HepG2 (cell line): ENCODE results near the gene FBN2. TPM values are rescaled to one million over a fixed set of nuclear protein-coding genes. Genes with fewer than 3 reads are reported as not detected.

Experiments used
- ATAC-seq: fragments of 200-7000 bp; cut with Tn5 transposase; 3 replicates; pipeline ENCODE4 v1.9.1; 2020; ENCODE audit warnings: mild to moderate bottlenecking, moderate library complexity
- BruUV-seq: library from RNA; stranded (reverse); fragments of 400-500 nt; replicated peaks from 2 replicates; lab custom pipeline; 2021; lab: Mats Ljungman, UMichigan
- CTCF ChIA-PET: fragments of 300-600 bp; formaldehyde crosslinking; extraction: SDS; loops from one replicate; lab custom pipeline; 2021; ENCODE audit warnings: low total read pairs, inconsistent platforms, low intra/inter-chr PET ratio; lab: Yijun Ruan, JAX
- POLR2A ChIA-PET: fragments of 350-600 bp; sonication (Branson Sonifier 250); formaldehyde crosslinking; loops from one replicate; lab custom pipeline; 2020; ENCODE audit warnings: antibody characterized with exemption, inconsistent platforms; lab: Yijun Ruan, JAX
- DNase-seq: peaks from one replicate; pipeline ENCODE4 v3.0.0-alpha.2; 2015; ENCODE audit warnings: low spot score
- FAIRE-seq: peaks from 3 replicates; lab custom pipeline; 2011; peaks lifted over from hg19 to GRCh38; lab: Jason Lieb, UNC
- H2AFZ ChIP-seq: one replicate; pipeline ENCODE4 v1.6.1; 2011; ENCODE audit warnings: low read length, inconsistent platforms
- H3K27ac ChIP-seq: fragments of 300-600 bp; 3 replicates; pipeline ENCODE4 v1.8.0; 2011; ENCODE audit warnings: mixed run types, mild to moderate bottlenecking, mixed read lengths, low read length, inconsistent platforms; ENCODE audit not compliant: insufficient read depth; ENCODE audit errors: extremely low read length
- H3K27me3 ChIP-seq, 2 experiments: fragments of 200-600 bp in 1 of 2; 2 replicates in 1 of 2; 3 replicates in 1 of 2; pipeline versions ENCODE4 v1.6.0 to v1.8.0; 2011; ENCODE audit warnings: low read length in 2 of 2, mild to moderate bottlenecking in 2 of 2, moderate library complexity in 2 of 2, inconsistent platforms in 1 of 2; ENCODE audit not compliant: insufficient read depth in 2 of 2, control insufficient read depth in 1 of 2
- H3K36me3 ChIP-seq, 2 experiments: fragments of 200-600 bp in 1 of 2; replicated peaks in 1 of 2; 2 replicates in 1 of 2; 3 replicates in 1 of 2; pipeline versions ENCODE4 v1.5.1 to v1.8.0; 2011; ENCODE audit warnings: low read length in 2 of 2, inconsistent platforms in 1 of 2; ENCODE audit not compliant: insufficient read depth in 2 of 2, control insufficient read depth in 1 of 2
- H3K4me1 ChIP-seq: 2 replicates; pipeline ENCODE4 v1.5.1; 2012; ENCODE audit warnings: low read length, inconsistent platforms; ENCODE audit not compliant: insufficient read depth
- H3K4me2 ChIP-seq: 2 replicates; pipeline ENCODE4 v1.6.0; 2011; ENCODE audit warnings: low read depth, low read length, inconsistent platforms
- H3K4me3 ChIP-seq, 3 experiments: fragments of 200-600 bp in 1 of 3; sonication (generic), shearing (Covaris generic) in 1 of 3; replicated peaks in 1 of 3; 2 replicates each; pipeline ENCODE4 v1.5.1; 2011 to 2016; ENCODE audit warnings: low read length in 3 of 3, inconsistent platforms in 2 of 3, low read depth in 2 of 3, mild to moderate bottlenecking in 2 of 3, control low read depth in 1 of 3, mixed read lengths in 1 of 3; ENCODE audit not compliant: insufficient read depth in 1 of 3
- H3K79me2 ChIP-seq: one replicate; pipeline ENCODE4 v1.6.1; 2011; ENCODE audit warnings: low read length, inconsistent platforms; ENCODE audit not compliant: insufficient read depth
- H3K9ac ChIP-seq: 2 replicates; pipeline ENCODE4 v1.6.0; 2011; ENCODE audit warnings: mild to moderate bottlenecking, low read depth, low read length, inconsistent platforms; ENCODE audit not compliant: insufficient read depth
- H3K9me3 ChIP-seq: 2 replicates; pipeline ENCODE4 v1.5.1; 2012; ENCODE audit warnings: mild to moderate bottlenecking, low read length
- H4K20me1 ChIP-seq: 2 replicates; pipeline ENCODE4 v1.6.0; 2011; ENCODE audit warnings: inconsistent platforms, mild to moderate bottlenecking, low read length, moderate library complexity; ENCODE audit not compliant: insufficient read depth
- MTF2 ChIP-seq: sonication (generic); formaldehyde crosslinking; IDR thresholded peaks from 2 replicates; pipeline ENCODE4 v1.5.0; 2020; ENCODE audit warnings: missing genetic modification reagents, borderline replicate concordance
- MXD4 ChIP-seq: IDR thresholded peaks from 2 replicates; pipeline ENCODE4 v1.6.1; 2016; ENCODE audit warnings: mild to moderate bottlenecking, missing biosample characterization, missing genetic modification reagents
- MYC ChIP-seq: sonication (generic); formaldehyde crosslinking; IDR thresholded peaks from 2 replicates; pipeline ENCODE4 v1.9.0; 2021; ENCODE audit warnings: missing genetic modification reagents, borderline replicate concordance
- PTBP1 ChIP-seq: fragments of 200-400 bp; formaldehyde crosslinking; IDR thresholded peaks from 2 replicates; pipeline ENCODE4 v1.6.1; 2018; ENCODE audit warnings: low read length, low read depth; ENCODE audit not compliant: poor library complexity, severe bottlenecking
- SETDB1 ChIP-seq: sonication (generic); formaldehyde crosslinking; IDR thresholded peaks from 2 replicates; pipeline ENCODE4 v1.5.1; 2020; ENCODE audit warnings: missing genetic modification reagents, mild to moderate bottlenecking, borderline replicate concordance
- SSRP1 ChIP-seq: IDR thresholded peaks from 2 replicates; pipeline ENCODE4 v1.6.1; 2016; ENCODE audit warnings: control low read depth
- ZNF33B ChIP-seq: sonication (generic); formaldehyde crosslinking; IDR thresholded peaks from 2 replicates; pipeline ENCODE4 v1.5.1; 2020; ENCODE audit warnings: mild to moderate bottlenecking, missing genetic modification reagents
- ZNF546 ChIP-seq: sonication (generic); formaldehyde crosslinking; conservative IDR thresholded peaks from 2 replicates; pipeline ENCODE4 v1.8.1; 2023; ENCODE audit warnings: mild to moderate bottlenecking, missing genetic modification reagents
- ZNF570 ChIP-seq: sonication (generic); formaldehyde crosslinking; IDR thresholded peaks from 2 replicates; pipeline ENCODE4 v1.4.0; 2020; ENCODE audit warnings: mild to moderate bottlenecking, missing genetic modification reagents, borderline replicate concordance
- WGBS: methylation state at CpG from one replicate; pipeline ENCODE4 v1.1.6; 2017; ENCODE audit warnings: low lambda C conversion rate; 5-methylcytosine and 5-hydroxymethylcytosine counted together
- in situ Hi-C: cut with HindIII; loops from 2 replicates; pipeline ENCODE4 v1.10.0; 2017; ENCODE audit warnings: low pct_unique_long_range_greater_than_20kb; ENCODE audit not compliant: extremely low pct_ligation_motif_present
- intact Hi-C: fragments of 100-400 bp; cut with micrococcal nuclease; formaldehyde crosslinking; loops from one replicate; pipeline ENCODE4 v1.10.0; 2022; ENCODE audit not compliant: unreplicated experiment
- polyA plus RNA-seq, 8 experiments: library from polyadenylated mRNA; depleted of rRNA in 3 of 8; stranded (reverse) in 7 of 8; unstranded in 1 of 8; fragments of >200 nt; fragmentation: Illumina TruSeq in 4 of 8; extraction: Trizol in 4 of 8; gene quantifications; 2 replicates each; pipeline versions ENCODE4 v1.2.1 to v1.2.3, GENCODE V29; 2011 to 2016; ENCODE audit warnings: low read depth in 4 of 8, missing spikeins in 1 of 8, mixed read lengths in 1 of 8; ENCODE audit not compliant: insufficient read depth in 1 of 8
- total RNA-seq, 5 experiments: library from RNA; depleted of rRNA; stranded (reverse); fragments of >200 nt; fragmentation: Illumina TruSeq; extraction: Trizol; gene quantifications; 2 replicates each; pipeline ENCODE4 v1.2.3, GENCODE V29; 2016; ENCODE audit warnings: low read depth in 1 of 5
- TF ChIP-seq, protein P1 (sequence below): sonication (generic); formaldehyde crosslinking; IDR thresholded peaks from 2 replicates; pipeline ENCODE4 v1.8.1; 2023; ENCODE audit warnings: missing genetic modification reagents, inconsistent platforms, borderline replicate concordance
- TF ChIP-seq, protein P2 (sequence below): sonication (generic); formaldehyde crosslinking; IDR thresholded peaks from 2 replicates; pipeline ENCODE4 v1.8.0; 2022; ENCODE audit warnings: missing genetic modification reagents, mild to moderate bottlenecking, borderline replicate concordance

FBN2 gene
- total and polyA plus RNA-seq, 2 of the 13 experiments (the other 11 are each of a cell fraction or from before 2014, with no cell fraction given) = not detected

DNA sequence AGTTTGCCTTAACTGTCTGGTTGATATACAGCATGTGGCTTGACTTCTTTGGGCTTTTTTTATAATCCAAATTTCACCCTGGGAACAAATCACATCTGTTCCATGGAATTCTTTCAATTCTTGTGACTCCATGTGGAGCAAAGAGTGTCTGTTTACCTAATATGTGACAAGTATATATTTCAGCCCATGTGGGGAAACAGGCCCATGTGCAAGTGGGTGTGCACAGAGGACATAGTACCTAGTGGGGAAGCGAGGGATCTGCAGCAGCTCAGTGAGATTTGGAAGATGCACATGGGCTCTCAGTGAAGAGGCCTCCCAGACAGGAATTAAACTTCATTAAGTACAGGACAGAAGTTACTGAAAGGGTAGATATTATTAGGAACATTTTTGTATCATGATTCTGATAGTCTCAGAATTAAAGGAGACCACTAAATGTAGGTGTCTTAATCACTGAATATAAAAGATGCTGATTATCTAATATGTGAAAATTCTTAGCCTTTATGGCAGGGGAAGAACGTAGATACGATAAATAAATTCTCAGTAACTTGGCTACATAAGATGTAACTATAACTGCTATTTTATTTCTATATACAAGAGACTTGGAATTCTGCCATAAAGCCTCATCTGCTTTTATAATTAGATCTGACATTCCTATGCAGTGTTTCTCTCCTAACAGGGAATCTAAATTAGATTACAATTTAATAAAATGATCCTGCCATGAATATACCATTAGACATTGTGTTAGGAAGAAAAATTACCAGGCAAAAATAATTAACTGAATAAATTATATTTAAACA, 273.3 kb downstream of the FBN2 start:
- no peak overlapping the region for H3K4me3 ChIP-seq
- no peaks in the 10 kb centered on the region for H4K20me1 ChIP-seq
- TF ChIP-seq SSRP1 (CRISPR knock-in tag) = no peak
- no peak for TF ChIP-seq ZNF570 (CRISPR knock-in tag)
- TF ChIP-seq, protein P1, sequence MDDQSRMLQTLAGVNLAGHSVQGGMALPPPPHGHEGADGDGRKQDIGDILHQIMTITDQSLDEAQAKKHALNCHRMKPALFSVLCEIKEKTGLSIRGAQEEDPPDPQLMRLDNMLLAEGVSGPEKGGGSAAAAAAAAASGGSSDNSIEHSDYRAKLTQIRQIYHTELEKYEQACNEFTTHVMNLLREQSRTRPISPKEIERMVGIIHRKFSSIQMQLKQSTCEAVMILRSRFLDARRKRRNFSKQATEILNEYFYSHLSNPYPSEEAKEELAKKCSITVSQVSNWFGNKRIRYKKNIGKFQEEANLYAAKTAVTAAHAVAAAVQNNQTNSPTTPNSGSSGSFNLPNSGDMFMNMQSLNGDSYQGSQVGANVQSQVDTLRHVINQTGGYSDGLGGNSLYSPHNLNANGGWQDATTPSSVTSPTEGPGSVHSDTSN (CRISPR knock-in tag) = no peak
- TF ChIP-seq, protein P2, sequence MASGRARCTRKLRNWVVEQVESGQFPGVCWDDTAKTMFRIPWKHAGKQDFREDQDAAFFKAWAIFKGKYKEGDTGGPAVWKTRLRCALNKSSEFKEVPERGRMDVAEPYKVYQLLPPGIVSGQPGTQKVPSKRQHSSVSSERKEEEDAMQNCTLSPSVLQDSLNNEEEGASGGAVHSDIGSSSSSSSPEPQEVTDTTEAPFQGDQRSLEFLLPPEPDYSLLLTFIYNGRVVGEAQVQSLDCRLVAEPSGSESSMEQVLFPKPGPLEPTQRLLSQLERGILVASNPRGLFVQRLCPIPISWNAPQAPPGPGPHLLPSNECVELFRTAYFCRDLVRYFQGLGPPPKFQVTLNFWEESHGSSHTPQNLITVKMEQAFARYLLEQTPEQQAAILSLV (CRISPR knock-in tag) = no peak
- no peak for TF ChIP-seq MXD4 (CRISPR knock-in tag)
- no peak for TF ChIP-seq ZNF546 (CRISPR knock-in tag)
- TF ChIP-seq MTF2 (CRISPR knock-in tag) = no peak
- TF ChIP-seq MYC = no peak
- TF ChIP-seq ZNF33B (CRISPR knock-in tag) = no peak
- no peak for TF ChIP-seq SETDB1
- no peak for TF ChIP-seq PTBP1
- no peak overlapping the region for H3K4me2 ChIP-seq
- no peak overlapping the region for H2AFZ ChIP-seq
- H3K27ac ChIP-seq = no peak overlapping the region
- FAIRE-seq (no peak), ATAC-seq (no peak), DNase-seq (no peak)
- H3K79me2 ChIP-seq = no peaks in the 10 kb centered on the region
- 0% methylated on average over 3 of the region's 3 CpGs for WGBS
- CTCF ChIA-PET = no interaction called here
- no peaks in the 10 kb centered on the region for H3K4me1 ChIP-seq
- in situ Hi-C loops = no loop called here
- no peaks in the 10 kb centered on the region for H3K36me3 ChIP-seq
- POLR2A ChIA-PET = no interaction called here
- intact Hi-C loops = no loop called here
- no peak overlapping the region for H3K9ac ChIP-seq
- H3K27me3 ChIP-seq = no peaks in the 10 kb centered on the region
- no peaks in the 10 kb centered on the region for H3K9me3 ChIP-seq
- BruUV-seq = no TSS peak
